ENCODE measurements around the gene SND1.

SND1 gene

GRCh38 chr7:128112781-128113221 lies 460.8 kb downstream of the SND1 start:
- DNase-seq (ENCODE audit: low read depth, low spot score), result no peak

- no peak for DNase-seq (ENCODE audit: low read depth, low spot score)
These were observed 461.8 kb downstream of the SND1 start for GRCh38 chr7:128113839-128114238.

GRCh38 chr7:128114806-128115205 lies 462.8 kb downstream of the SND1 start:
- no peak for DNase-seq (ENCODE audit: low read depth, low spot score)

GRCh38 chr7:128115336-128115820 lies 463.4 kb downstream of the SND1 start:
- no peak for DNase-seq (ENCODE audit: low read depth, low spot score)

- no peak for DNase-seq (ENCODE audit: low read depth, low spot score)
These were observed 464.1 kb downstream of the SND1 start for GRCh38 chr7:128115821-128116723.

- DNase-seq (ENCODE audit: low read depth, low spot score), result no peak
These were observed 464.7 kb downstream of the SND1 start for GRCh38 chr7:128116740-128117139.

- no peak for DNase-seq (ENCODE audit: low read depth, low spot score)
These were observed 465.7 kb downstream of the SND1 start for GRCh38 chr7:128117691-128118090.

GRCh38 chr7:128119036-128119435 lies 467.0 kb downstream of the SND1 start:
- no peak for DNase-seq (ENCODE audit: low read depth, low spot score)

- no peak for DNase-seq (ENCODE audit: low read depth, low spot score)
These were observed 468.1 kb downstream of the SND1 start for GRCh38 chr7:128120116-128120515.

GRCh38 chr7:128120976-128121490 lies 469.0 kb downstream of the SND1 start:
- no peak for DNase-seq (ENCODE audit: low read depth, low spot score)

GRCh38 chr7:128121711-128122530 lies 469.9 kb downstream of the SND1 start:
- no peak for DNase-seq (ENCODE audit: low read depth, low spot score)

- no peak for DNase-seq (ENCODE audit: low read depth, low spot score)
These were observed 470.7 kb downstream of the SND1 start for GRCh38 chr7:128122576-128123290.

- no peak for DNase-seq (ENCODE audit: low read depth, low spot score)
These were observed 471.5 kb downstream of the SND1 start for GRCh38 chr7:128123291-128124037.

GRCh38 chr7:128124786-128125185 lies 472.8 kb downstream of the SND1 start:
- no peak for DNase-seq (ENCODE audit: low read depth, low spot score)

GRCh38 chr7:128125816-128126215 lies 473.8 kb downstream of the SND1 start:
- DNase-seq (ENCODE audit: low read depth, low spot score), result no peak

- DNase-seq (ENCODE audit: low read depth, low spot score), result no peak
These were observed 476.4 kb downstream of the SND1 start for GRCh38 chr7:128128401-128128800.

- DNase-seq (ENCODE audit: low read depth, low spot score), result no peak
These were observed 477.4 kb downstream of the SND1 start for GRCh38 chr7:128129224-128129864.

GRCh38 chr7:128131115-128131514 lies 479.1 kb downstream of the SND1 start:
- DNase-seq (ENCODE audit: low read depth, low spot score), result no peak

- no peak for DNase-seq (ENCODE audit: low read depth, low spot score)
These were observed 479.7 kb downstream of the SND1 start for GRCh38 chr7:128131731-128132130.

- no peak for DNase-seq (ENCODE audit: low read depth, low spot score)
These were observed 480.6 kb downstream of the SND1 start for GRCh38 chr7:128132426-128133069.

All from activated naive CD8-positive, alpha-beta T cell treated with anti-CD3 and anti-CD28 coated beads, Interleukin-2, amount 50 U/mL, for 16 hours (primary cell).